Mesenteric fat pad (tissue), 1 donor: ENCODE data around the gene APOA4. TPM values are rescaled to one million over a fixed set of nuclear protein-coding genes. Genes with fewer than 3 reads are reported as not detected.

Experiments used
- DNase-seq: peaks from one replicate; pipeline ENCODE4 v3.0.0-alpha.2; 2020; ENCODE audit warnings: low spot score
- total RNA-seq: library from RNA; stranded (reverse); fragmentation: NEBNext Ultra II Directional; extraction: Animal tissue kit (Norgen Biotek cat#: 25700); gene quantifications from one replicate; pipeline ENCODE4 v1.2.1, GENCODE V29; 2021
- donor health status: DM: yes; HTN: yes; CAD: no.

The APOA4 gene
- total RNA-seq, 1 donor from 2014 or later: 15.0 TPM

DNA sequence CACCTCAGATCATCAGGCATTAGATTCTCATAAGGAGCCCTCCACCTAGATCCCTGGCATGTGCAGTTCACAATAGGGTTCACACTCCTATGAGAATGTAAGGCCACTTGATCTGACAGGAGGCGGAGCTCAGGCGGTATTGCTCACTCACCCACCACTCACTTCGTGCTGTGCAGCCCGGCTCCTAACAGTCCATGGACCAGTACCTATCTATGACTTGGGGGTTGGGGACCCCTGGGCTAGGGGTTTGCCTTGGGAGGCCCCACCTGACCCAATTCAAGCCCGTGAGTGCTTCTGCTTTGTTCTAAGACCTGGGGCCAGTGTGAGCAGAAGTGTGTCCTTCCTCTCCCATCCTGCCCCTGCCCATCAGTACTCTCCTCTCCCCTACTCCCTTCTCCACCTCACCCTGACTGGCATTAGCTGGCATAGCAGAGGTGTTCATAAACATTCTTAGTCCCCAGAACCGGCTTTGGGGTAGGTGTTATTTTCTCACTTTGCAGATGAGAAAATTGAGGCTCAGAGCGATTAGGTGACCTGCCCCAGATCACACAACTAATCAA lies 8.8 kb upstream of the APOA4 start:
- DNase-seq: peak; percentile 80

DNA sequence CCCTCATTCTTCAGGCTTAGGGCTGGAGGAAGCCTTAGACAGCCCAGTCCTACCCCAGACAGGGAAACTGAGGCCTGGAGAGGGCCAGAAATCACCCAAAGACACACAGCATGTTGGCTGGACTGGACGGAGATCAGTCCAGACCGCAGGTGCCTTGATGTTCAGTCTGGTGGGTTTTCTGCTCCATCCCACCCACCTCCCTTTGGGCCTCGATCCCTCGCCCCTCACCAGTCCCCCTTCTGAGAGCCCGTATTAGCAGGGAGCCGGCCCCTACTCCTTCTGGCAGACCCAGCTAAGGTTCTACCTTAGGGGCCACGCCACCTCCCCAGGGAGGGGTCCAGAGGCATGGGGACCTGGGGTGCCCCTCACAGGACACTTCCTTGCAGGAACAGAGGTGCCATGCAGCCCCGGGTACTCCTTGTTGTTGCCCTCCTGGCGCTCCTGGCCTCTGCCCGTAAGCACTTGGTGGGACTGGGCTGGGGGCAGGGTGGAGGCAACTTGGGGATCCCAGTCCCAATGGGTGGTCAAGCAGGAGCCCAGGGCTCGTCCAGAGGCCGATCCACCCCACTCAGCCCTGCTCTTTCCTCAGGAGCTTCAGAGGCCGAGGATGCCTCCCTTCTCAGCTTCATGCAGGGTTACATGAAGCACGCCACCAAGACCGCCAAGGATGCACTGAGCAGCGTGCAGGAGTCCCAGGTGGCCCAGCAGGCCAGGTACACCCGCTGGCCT lies 7.2 kb upstream of the APOA4 start:
- DNase-seq: peak; percentile 85

DNA sequence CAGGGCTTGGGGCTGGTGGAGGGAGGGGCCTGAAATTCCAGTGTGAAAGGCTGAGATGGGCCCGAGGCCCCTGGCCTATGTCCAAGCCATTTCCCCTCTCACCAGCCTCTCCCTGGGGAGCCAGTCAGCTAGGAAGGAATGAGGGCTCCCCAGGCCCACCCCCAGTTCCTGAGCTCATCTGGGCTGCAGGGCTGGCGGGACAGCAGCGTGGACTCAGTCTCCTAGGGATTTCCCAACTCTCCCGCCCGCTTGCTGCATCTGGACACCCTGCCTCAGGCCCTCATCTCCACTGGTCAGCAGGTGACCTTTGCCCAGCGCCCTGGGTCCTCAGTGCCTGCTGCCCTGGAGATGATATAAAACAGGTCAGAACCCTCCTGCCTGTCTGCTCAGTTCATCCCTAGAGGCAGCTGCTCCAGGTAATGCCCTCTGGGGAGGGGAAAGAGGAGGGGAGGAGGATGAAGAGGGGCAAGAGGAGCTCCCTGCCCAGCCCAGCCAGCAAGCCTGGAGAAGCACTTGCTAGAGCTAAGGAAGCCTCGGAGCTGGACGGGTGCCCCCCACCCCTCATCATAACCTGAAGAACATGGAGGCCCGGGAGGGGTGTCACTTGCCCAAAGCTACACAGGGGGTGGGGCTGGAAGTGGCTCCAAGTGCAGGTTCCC lies 6.5 kb upstream of the APOA4 start, which contains the start of gene APOC3:
APOC3 (plus strand) TSS at position 383 of the 659 bp plus-strand sequence. CDS start 676 bp downstream, outside the sequence.
- DNase-seq: no peak

DNA sequence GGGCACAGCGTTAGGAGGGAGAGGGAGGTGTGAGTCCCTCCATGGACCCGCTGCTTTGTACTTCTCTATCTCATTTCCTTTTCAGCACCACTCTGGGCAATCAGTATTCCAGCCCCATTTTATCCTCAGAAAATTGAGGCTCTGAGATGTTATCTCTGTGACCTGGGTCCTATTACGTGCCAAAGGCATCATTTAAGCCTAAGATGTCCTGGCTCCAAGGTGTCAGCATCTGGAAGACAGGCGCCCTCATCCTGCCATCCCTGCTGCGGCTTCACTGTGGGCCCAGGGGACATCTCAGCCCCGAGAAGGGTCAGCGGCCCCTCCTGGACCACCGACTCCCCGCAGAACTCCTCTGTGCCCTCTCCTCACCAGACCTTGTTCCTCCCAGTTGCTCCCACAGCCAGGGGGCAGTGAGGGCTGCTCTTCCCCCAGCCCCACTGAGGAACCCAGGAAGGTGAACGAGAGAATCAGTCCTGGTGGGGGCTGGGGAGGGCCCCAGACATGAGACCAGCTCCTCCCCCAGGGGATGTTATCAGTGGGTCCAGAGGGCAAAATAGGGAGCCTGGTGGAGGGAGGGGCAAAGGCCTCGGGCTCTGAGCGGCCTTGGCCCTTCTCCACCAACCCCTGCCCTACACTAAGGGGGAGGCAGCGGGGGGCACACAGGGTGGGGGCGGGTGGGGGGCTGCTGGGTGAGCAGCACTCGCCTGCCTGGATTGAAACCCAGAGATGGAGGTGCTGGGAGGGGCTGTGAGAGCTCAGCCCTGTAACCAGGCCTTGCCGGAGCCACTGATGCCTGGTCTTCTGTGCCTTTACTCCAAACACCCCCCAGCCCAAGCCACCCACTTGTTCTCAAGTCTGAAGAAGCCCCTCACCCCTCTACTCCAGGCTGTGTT lies 5.8 kb upstream of the APOA4 start:
- no peak for DNase-seq

DNA sequence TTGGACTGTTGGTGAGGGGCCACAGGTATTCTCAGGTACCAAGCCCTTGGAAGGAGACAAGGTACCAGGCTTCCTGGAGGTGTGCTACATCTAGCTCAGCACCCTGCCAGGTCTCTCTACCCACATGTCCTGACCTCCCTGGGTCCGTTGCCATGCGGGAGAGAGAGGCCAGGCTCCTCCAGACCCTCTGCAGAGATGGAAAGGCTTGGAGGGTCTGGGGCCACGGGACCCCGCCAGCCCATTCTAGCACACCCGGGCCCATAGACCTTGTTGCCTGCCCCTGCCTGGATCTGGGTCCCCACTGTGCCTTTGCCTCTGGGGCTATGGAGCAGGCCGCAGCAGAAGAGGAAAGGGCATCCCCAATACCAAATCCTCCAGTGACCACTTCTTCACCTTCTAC lies 4.4 kb upstream of the APOA4 start:
- DNase-seq: no peak

DNA sequence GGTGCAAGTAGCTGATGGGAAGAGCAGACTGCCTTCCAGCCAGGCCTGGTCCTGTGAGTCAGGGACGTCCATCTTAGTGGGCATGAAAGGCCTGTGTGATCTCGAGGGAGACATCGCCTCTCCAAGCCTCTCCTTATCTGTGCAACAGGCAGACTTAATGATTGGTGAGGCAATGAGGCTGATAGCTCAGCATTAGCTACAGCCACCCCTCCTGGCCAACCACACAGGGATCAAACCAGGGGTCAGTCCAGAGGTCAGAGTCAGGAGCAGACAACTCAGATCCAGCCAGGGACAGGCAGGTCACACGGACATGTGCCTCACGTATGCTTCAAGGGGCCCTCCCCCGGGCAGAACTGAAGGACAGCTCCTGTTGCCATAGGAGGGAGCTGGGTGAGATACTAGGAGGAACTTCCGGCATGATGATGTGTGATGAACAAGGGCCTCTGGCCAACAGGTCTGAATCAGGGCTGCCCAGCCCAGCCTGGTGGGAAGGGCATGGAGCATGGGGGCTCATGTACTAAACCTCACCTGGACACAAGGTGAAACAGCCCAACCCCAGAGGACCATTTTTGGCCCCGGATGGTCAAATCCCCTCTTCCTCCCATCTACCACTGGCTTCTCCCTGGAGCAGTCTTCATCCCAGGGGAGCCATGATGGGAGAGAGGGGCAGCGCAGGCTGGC lies 3.8 kb upstream of the APOA4 start:
- no peak for DNase-seq

DNA sequence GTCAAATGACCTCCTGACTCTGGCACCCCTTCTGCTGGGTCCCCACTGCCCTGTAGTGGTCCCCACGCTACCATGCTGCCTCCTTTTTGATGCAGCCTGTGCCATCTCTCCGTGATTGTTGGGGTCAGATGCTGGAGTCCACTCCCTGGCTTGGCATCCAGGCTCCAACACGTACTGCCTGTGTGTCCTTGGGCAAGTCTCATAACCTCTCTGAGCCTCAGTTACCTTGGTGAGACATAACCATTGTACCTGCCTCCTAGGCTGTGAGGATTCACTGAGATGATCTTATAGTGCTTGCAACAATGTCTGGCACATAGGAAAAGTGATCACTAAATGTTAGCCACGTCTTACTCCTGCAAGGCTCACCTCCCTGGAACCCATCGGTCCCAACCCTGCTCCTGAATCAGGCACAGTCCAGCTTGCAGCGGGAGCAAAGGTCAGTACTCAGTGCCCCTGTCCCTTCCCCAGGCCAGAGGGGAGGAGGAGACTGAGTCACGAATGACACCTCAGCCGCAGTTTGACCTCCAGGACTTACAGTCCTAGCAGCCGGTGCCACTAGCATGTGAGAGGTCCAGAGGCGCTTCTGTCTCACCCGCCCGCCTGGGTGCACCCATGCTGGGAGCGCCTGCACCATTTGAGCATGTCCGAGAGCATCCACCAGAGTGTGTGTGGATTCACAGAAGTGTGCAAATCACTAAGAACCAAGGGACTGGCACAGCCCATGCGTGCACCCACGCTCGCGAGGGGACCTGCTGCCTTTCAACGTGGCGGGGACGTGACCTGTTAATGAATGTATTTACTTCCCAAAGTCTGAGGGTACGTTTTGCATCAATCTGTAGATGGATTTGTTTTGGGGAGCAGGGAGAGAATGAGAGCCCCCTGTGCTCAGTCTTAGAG lies 3.0 kb upstream of the APOA4 start:
- DNase-seq: no peak

DNA sequence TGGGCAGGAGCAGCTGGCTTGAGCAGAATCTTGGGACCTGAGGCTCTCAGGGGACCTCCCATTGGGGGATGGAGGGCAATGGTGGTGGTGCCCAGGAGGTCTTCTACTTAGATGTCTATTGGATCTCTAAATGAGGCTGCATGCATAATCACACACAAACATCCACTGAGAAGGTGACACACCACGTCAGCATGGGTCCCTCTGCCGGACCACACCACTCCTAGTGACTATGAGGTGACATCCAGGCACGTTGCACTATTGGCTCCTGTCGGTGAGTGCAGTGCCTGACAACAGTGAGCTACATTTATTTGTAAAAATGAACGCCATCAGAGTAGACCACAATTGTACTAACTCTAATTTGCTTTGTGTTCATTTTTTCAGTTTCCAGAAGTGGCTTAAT lies 2.3 kb upstream of the APOA4 start:
- no peak for DNase-seq

DNA sequence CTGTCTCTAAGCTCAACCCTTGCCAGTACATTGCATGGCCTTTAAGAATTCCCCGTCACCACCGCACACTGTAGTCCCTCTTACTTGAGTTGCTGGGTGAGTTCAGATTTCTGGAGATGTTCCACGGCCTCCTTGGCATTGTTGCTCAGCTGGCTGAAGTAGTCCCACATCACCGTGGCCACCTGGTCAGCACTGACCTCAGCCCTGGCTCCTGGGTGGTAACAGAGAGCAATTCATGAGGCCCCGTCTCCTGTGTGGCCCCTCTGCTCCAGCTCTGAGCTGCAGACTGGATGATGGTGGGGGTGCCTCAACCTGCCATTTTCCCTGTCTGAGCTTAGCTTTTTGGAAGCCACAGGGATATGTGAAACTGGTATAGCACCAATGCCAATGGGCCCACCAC lies 529 bp downstream of the APOA4 start:
- peak; percentile 81 for DNase-seq

DNA sequence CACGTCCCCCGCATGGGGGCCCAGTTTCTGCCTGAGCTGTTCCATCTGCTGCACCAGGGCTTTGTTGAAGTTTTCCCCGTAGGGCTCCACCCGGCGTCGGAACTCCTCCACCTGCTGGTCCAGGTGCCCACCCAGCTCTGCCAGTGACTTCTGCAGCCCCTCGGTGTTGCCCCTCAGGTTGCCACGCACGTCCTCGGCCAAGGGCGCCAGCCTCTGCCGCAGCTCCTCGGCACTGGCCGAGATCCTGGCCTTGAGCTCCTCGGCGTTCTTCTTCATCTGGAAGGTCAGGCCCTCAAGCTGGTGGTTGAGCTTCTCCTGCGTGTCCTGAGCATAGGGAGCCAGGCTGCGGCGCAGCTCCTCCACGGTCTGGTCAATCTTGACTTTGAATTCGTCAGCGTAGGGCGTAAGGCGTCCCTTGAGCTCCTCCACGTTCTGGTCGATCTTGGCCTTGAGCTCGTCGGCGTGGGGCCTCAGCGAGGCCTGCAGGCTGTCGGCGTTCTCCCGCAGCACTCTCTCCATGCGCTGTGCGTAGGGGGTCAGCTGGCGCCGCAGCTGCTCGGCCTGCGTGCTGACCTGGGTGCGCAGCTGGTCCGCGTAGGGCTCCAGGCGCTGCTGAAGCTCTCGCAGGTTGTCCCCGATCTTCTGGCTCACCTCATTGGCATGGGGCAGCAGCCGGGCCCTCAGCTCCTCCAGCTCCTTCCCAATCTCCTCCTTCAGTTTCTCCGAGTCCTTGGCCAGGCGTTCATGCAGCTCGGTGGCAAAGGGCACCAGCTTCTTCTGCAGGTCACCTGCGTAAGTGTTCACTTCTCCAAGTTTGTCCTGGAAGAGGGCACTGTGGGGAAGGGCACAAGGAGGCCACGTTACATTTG lies 1.8 kb downstream of the APOA4 start:
- DNase-seq: no peak

DNA sequence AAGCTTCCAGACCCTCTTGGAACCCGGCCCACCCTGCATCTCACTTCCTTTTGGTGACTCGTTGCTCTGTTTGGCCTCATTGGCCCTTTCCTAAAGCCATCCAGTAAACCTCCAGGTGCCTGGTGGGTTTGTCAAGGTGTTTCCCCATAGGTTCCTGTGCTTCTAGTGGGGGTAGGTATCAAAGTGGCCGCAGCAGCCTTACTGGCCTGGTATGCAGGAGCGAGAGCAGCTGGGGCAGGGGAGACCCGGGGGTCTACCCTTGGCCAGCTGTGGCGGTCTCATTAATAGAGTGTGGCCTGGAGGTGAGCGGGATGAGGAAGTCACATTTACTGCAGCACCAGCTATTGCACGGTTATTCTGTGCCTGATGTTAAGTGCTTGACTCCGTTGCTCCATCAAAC lies 4.1 kb downstream of the APOA4 start:
- no peak for DNase-seq

DNA sequence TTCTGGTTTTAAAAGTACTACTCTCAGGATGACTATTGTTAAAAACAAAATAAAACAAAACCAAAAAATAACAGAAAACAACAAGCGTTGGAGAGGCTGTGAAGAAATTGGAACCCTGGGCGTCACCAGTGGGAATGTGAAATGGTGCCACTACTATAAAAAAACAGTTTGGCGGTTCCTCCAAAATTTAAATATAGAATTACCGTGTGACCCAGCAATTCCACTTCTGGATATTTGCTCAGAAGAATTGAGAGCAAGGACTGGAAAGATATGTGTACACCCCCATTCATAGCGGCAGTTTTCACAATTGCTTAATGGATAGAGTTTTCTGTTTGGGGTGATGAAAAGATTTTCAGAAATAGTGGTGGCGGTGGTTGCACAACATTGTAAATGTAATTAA lies 8.6 kb downstream of the APOA4 start:
- no peak for DNase-seq

DNA sequence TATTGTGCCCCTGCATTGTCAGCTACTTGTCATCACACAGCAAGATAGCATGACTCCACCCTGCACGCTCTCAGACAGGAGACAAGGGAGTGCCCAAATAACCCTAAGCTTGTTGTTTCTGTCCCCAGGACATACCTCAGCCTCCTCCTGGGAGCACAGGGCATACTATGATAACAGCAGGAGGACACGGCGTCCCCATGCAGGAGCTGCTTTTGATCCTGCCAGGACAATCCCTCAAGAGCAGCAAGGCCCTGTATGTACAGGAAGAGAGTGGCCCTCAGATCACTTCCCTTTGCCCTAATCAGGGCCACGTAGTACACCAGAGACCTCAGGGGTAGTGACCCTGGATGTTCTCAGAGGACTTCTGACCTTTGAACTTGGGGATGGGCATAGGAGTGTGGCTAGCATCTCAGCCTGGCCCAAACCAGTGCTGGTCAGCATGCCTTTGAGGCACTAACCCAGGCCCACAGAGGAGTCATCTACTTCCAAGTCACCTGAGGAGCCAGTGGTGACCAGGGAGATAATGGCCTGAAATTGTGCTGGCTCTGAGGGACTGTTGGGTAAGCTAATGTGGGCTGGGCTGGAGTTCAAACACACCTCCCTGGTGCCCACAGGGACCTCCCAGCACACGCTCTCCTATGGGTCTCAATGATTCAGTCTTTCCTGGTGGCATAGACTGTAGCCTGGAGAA lies 9.2 kb downstream of the APOA4 start:
- DNase-seq: no peak

DNA sequence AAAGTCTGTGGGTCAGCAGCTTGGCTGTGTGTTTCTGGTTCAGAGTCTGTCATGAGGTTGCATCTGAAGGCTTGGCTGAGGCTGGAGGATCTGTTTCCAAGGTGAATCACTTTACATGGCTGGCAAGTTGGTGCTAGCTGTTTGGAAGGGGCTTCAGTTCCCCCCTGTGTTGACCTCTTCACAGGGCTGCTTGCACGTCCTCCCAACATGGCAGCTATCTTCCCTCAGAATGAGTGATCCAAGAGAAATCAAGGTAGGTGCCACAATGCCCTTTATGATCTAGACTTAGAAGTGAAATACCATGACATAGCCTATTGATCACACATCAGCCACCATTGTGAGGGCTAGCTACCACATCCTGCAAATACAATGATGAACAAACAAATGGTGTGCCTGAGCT lies 9.9 kb downstream of the APOA4 start:
- no peak for DNase-seq

DNA sequence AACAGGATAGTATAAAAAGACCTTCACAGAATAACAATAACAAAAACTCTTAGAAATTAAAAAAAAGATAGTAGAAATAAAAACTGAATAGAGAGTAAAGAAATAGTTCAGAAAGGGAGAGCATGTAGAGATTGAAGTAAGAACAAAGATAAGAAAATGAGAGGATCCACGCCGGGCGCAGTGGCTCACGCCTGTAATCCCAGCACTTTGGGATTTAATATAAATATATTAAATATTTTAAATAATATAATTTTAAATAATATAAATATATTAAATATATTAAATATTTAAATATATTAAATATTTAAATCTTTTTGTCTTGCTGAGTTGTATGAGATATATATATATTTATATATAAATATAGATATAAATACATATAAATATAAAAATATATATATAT lies 11.0 kb downstream of the APOA4 start:
- DNase-seq: no peak

DNA sequence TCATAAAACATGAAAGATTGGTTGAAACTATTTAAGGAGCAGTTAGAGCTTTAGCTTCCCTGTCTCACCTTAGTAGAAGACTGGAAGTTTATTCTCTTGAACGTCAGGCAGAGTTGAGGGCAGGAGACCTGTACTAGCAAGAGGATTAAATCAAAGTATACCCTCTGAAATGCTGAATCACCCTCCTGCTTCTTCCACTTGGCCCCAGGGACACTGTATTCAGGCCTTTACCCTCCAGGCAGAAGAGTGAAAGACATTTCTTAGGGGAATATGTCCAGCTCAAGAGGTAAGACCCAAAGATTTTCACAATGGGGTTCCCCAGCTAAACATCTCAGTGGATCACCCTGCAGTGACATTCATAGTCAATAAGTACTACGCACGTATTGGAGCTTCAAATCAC lies 11.9 kb downstream of the APOA4 start:
- DNase-seq: no peak

DNA sequence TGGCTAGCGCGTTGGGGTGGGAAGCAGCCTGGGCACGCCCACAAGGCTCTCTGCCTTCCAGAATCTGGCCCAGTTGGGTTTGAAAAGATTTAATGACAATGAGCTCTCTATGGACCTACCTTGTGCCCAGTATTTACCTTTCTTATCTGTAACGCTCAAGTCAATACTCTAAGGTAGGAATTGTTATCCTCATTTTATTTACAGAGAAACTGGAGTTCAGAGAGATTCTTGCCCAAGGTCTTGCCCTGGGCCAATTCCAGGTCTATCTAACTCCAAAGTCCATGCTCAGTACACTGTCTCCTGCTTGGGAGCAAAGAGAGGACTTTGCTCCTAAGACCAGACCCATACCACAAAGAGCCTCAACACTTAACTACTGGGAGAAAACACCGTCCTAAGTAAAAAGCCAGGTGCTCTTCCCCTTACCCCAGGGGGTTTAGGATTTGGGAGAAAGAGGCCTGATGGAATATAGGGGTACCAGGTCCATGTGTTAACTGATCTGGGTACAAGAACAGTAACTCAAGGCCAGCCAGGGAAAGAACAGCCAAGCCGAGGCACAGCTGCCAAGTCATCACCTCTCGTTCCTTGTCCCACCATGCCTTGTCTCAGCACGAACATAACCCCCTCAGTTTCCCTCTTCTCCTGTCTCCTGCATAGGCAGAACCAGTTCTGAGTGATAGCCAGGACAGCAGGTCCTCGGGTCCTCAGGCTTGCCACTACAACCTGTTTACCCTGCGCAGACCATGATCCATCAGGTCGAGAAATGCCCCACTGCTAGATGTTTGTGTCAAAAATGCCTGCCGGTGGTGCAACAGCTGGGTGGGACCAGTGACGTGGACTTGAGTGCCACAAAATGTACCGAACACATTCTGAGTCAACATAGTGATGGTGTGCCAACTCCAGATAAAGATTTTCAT lies 14.6 kb downstream of the APOA4 start:
- no peak for DNase-seq
